ENCODE data around the gene COIL. TPM values are rescaled to one million over a fixed set of nuclear protein-coding genes. Genes with fewer than 3 reads are reported as not detected.

Gene COIL
- total RNA-seq, 1 experiment from 2014 or later, result 22.9 TPM

- intact Hi-C loops (cut with micrococcal nuclease), result no loop called here
- no peaks in the 10 kb centered on the region for H3K9me3 ChIP-seq (ENCODE audit: low read length)
- H3K4me2 ChIP-seq (ENCODE audit: low read length), result peak overlapping the region; percentile 85
- ChIA-PET POLR2A (ENCODE audit: unreplicated experiment) (interaction anchor here (0.5 to 0.7 kb wide), 3 partner anchors 11 to 144 kb away, joined by 3 to 9 read pairs (median 4); no protein-coding TSS in a partner anchor), CTCF (interaction anchor here (0.5 kb wide), 2 partner anchors 10 to 15 kb away, joined by 3 to 4 read pairs; no protein-coding TSS in a partner anchor)
- peak overlapping the region; percentile 85 for H3K4me3 ChIP-seq (ENCODE audit: low read length)
- H3K36me3 ChIP-seq (ENCODE audit: low read depth, low read length), result no peaks in the 10 kb centered on the region
- H3K9ac ChIP-seq (ENCODE audit: low read length), result no peak overlapping the region
- no peaks in the 10 kb centered on the region for H3K27me3 ChIP-seq (ENCODE audit: low read length)
- H3K9me2 ChIP-seq (replicated peaks; ENCODE audit: low read length), result no peaks in the 10 kb centered on the region
- H3K79me2 ChIP-seq (ENCODE audit: low read length), result peaks cover 14% of the 10 kb centered on the region; the same call in 1 of the 2 replicates
- no peaks in the 10 kb centered on the region for H4K20me1 ChIP-seq (ENCODE audit: low read length)
- no TSS peak for BruUV-seq (replicated peaks)
- H2AFZ ChIP-seq (ENCODE audit: low read length), result no peak overlapping the region
- H3K4me1 ChIP-seq (ENCODE audit: insufficient read depth, low read length), result peaks cover 12% of the 10 kb centered on the region
- no peaks in the 10 kb centered on the region for H3F3A ChIP-seq (ENCODE audit: low read length, unreplicated experiment)
- no peak for TF ChIP-seq EZH2 (IDR thresholded peaks at IDR 0.05; ENCODE audit: low read length, unreplicated experiment)
- ATAC-seq, result no peak
- H3K27ac ChIP-seq (ENCODE audit: low read length), result no peak overlapping the region
- DNase-seq, result no peak
These were observed 18.2 kb upstream of the COIL start for GRCh38 chr17:56979091-56979480.

GRCh38 chr17:56978441-56979090, 17.7 kb upstream of the COIL start:
- intact Hi-C loops (cut with micrococcal nuclease), result loop anchor here (1.0 kb wide), 1 partner anchor 76 kb away; no protein-coding TSS in a partner anchor
- DNase-seq, result peak; percentile 21
- Histone ChIP-seq H3K9me2 (replicated peaks; ENCODE audit: low read length) (no peaks in the 10 kb centered on the region), H3K27me3 (ENCODE audit: low read length) (no peaks in the 10 kb centered on the region), H4K20me1 (ENCODE audit: low read length) (no peaks in the 10 kb centered on the region), H3K79me2 (ENCODE audit: low read length) (peaks cover 14% of the 10 kb centered on the region; the same call in 1 of the 2 replicates), H3F3A (ENCODE audit: low read length, unreplicated experiment) (no peaks in the 10 kb centered on the region), H3K4me2 (ENCODE audit: low read length) (peak overlapping the region; percentile 85), H3K27ac (ENCODE audit: low read length) (no peak overlapping the region), H2AFZ (ENCODE audit: low read length) (peak overlapping the region; percentile 89), H3K36me3 (ENCODE audit: low read depth, low read length) (no peaks in the 10 kb centered on the region), H3K4me1 (ENCODE audit: insufficient read depth, low read length) (peaks cover 17% of the 10 kb centered on the region), H3K4me3 (ENCODE audit: low read length) (peak overlapping the region; percentile 85), H3K9ac (ENCODE audit: low read length) (peak overlapping the region; percentile 59), H3K9me3 (ENCODE audit: low read length) (no peaks in the 10 kb centered on the region)
- no peak for TF ChIP-seq EZH2phosphoT487 (IDR thresholded peaks at IDR 0.05; ENCODE audit: borderline replicate concordance, low read length)
- TF ChIP-seq, protein P1, sequence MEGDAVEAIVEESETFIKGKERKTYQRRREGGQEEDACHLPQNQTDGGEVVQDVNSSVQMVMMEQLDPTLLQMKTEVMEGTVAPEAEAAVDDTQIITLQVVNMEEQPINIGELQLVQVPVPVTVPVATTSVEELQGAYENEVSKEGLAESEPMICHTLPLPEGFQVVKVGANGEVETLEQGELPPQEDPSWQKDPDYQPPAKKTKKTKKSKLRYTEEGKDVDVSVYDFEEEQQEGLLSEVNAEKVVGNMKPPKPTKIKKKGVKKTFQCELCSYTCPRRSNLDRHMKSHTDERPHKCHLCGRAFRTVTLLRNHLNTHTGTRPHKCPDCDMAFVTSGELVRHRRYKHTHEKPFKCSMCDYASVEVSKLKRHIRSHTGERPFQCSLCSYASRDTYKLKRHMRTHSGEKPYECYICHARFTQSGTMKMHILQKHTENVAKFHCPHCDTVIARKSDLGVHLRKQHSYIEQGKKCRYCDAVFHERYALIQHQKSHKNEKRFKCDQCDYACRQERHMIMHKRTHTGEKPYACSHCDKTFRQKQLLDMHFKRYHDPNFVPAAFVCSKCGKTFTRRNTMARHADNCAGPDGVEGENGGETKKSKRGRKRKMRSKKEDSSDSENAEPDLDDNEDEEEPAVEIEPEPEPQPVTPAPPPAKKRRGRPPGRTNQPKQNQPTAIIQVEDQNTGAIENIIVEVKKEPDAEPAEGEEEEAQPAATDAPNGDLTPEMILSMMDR (conservative IDR thresholded peaks at IDR 0.05; ENCODE audit: low read depth, low read length), result no peak
- TF ChIP-seq EZH2 (IDR thresholded peaks at IDR 0.05; ENCODE audit: low read length, unreplicated experiment), result no peak
- POLR2A ChIA-PET (ENCODE audit: unreplicated experiment), result interaction anchor here (0.5 to 0.7 kb wide), 4 partner anchors 10 to 874 kb away, joined by 3 to 10 read pairs (median 6); no protein-coding TSS in a partner anchor
- BruUV-seq (replicated peaks), result TSS peak; percentile 70
- CTCF ChIA-PET, result interaction anchor here (0.5 to 0.9 kb wide), 7 partner anchors 10 to 385 kb away, joined by 3 to 11 read pairs (median 4); no protein-coding TSS in a partner anchor
- ATAC-seq, result peak; percentile 6; the same call in 1 of the 2 replicates

DNA sequence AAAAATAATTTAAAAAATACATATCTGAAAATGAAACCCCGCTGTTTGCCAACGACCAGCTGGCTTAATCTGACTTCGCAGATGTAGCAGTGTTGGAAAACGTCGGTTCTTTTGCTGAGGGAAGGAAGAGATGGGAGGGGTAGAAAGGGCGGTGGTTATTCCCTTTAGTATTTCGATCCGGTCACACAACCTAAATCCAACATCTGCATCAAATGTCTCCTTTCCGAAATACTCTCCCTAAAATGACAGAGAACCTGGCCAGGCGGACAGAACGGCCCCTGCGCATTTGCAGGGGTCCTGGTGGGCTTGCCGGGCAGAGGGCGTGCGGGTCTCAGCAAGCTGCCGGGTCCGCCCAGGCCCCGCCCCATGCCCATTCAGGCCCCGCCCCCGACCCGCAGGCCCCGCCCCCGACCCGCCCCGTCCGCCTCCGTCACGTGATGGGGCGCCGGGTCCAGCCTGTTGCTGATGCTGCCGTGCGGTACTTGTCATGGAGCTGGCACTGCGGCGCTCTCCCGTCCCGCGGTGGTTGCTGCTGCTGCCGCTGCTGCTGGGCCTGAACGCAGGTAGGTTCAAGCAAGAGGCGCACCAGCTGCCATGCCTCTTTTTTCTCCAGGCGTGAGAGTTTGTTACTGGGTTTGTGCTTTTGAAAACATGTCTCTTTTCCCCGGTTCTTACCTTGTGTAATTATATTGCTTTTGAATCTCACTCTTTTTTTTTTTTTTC, 17.0 kb upstream of the COIL start, which contains the start of gene SCPEP1:
Gene SCPEP1, plus strand, starts transcription at position 459 of the 723 bp plus-strand sequence. Its CDS starts 29 bp downstream, at position 488.
- Histone ChIP-seq H3K4me2 (ENCODE audit: low read length) (peak within 1 kb of the TSS; percentile 85), H3K27me3 (ENCODE audit: low read length) (no peaks in the 10 kb centered on the region), H3K27ac (ENCODE audit: low read length) (no peak within 1 kb of the TSS), H3K36me3 (ENCODE audit: low read depth, low read length) (no peaks in the 10 kb centered on the region), H3F3A (ENCODE audit: low read length, unreplicated experiment) (no peaks in the 10 kb centered on the region), H3K79me2 (ENCODE audit: low read length) (peaks cover 14% of the 10 kb centered on the region; the same call in 1 of the 2 replicates), H3K9ac (ENCODE audit: low read length) (peak within 1 kb of the TSS; percentile 59), H2AFZ (ENCODE audit: low read length) (peak within 1 kb of the TSS; percentile 89), H3K4me1 (ENCODE audit: insufficient read depth, low read length) (peaks cover 21% of the 10 kb centered on the region), H4K20me1 (ENCODE audit: low read length) (no peaks in the 10 kb centered on the region), H3K9me2 (replicated peaks; ENCODE audit: low read length) (no peaks in the 10 kb centered on the region), H3K4me3 (ENCODE audit: low read length) (peak within 1 kb of the TSS; percentile 85), H3K9me3 (ENCODE audit: low read length) (no peaks in the 10 kb centered on the region)
- ATAC-seq (peak; percentile 94), DNase-seq (peak; percentile 81)
- CTCF ChIA-PET, result interaction anchor here (0.6 to 0.9 kb wide), 5 partner anchors 16 to 385 kb away, joined by 4 to 11 read pairs (median 5); no protein-coding TSS in a partner anchor
- POLR2A ChIA-PET (ENCODE audit: unreplicated experiment), result interaction anchor here (0.6 to 0.7 kb wide), 3 partner anchors 28 to 875 kb away, joined by 7 to 10 read pairs (median 8); no protein-coding TSS in a partner anchor
- BruUV-seq (replicated peaks), result no TSS peak
- TF ChIP-seq EZH2 (IDR thresholded peaks at IDR 0.05; ENCODE audit: low read length, unreplicated experiment), result no peak
- TF ChIP-seq EZH2phosphoT487 (IDR thresholded peaks at IDR 0.05; ENCODE audit: borderline replicate concordance, low read length), result no peak
- TF ChIP-seq, protein P1 (conservative IDR thresholded peaks at IDR 0.05; ENCODE audit: low read depth, low read length), result no peak
- intact Hi-C loops (cut with micrococcal nuclease), result loop anchor here (1.0 kb wide), 1 partner anchor 76 kb away; no protein-coding TSS in a partner anchor

Data from PC-3 (cell line).